K562 treated with DMSO at 1 percent for 4 hours (cell line): Measurements from ENCODE around the gene HSPA9. TPM values are rescaled to one million over a fixed set of nuclear protein-coding genes. Genes with fewer than 3 reads are reported as not detected.

Source experiments
- total RNA-seq: library from RNA; unstranded; fragments of 300-600 nt; gene quantifications from 2 replicates; pipeline ENCODE4 v1.2.3, GENCODE V29; 2022; ENCODE audit not compliant: insufficient read depth

HSPA9 gene
- total RNA-seq, result 326 and 330 TPM in 2 replicates

DNA sequence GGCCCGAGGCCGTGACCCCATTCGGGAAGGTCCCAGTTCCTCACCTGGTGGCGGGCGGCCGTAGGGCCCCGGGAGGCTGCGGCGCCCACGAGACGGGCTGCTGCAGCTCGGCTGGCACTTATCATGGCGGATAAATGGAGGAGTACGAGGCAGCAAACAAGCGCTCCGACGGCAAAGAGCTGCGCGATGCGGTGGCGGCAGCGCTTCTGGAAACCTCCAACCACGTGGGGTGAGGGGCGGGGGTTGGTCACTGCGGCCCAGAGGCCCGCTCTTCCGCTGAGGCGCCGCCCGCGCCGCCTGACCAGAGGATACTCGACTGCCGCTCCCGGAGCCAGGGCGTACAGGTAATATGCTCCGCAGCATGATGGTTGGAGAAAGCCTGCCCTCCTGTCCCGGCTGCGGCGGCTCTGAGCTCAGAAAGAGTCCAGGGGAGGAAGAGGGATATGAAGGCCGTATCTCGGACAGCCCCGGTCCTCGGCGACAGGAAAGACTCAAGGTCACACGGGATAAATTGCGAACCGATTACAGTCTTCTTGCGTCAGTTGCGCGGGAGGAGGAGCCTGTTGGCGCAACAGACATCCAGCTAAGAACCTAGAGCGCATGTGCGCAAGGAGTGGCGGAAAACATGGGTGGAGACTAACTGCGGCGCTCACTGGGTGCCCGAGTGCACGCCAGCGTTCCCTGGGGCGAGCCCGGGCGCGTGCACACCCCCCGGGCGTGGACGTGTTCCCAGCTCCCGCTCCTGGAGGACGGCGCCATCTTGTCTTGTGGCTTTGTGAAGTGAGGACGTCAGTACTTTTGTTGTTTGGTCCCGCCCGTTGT is at the start of gene HSPA9:
TSS of gene HSPA9 (minus strand) at position 208 of the 822 bp plus-strand sequence. CDS start at position 125, 83 bp downstream.

DNA sequence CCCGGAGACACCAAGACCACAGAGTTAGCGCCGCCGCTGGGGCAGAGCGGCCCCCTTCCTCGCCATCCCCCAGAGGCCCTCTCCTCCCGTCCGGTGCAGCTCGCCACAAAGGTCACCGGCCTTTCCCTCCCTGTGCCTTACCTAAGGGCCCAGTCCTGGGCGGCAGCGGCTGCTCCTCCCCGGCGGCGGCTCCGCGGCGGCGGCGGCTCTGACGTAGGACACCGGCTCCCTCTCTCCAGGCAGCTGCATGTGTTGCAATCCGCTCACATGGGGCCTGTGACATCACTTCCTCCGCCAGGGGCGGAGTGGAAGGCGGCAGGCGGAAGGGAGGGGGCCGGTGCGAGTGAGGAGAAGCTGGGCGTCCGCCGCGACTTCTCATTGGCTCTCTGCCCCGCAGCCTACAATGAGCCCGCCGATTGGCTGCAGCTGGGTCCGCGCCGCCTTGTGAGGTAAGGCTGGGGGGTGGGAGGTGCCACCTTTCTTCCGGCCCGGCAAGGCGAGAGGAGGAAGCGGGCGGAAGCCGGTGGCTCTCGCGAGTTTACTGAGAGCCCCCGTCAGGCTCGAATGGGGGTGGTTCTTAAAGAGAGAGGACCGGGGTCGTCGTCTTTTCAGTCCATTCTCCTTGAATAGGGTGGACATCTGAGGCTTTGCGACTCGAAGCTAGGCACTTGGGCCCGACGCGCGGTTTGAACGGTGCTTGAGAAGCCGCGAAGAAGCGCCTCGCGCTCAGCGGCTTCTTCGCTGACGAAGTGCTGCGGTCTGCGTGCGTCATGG is 32.1 kb downstream of the HSPA9 start, which contains the start of gene ETF1:
TSS of gene ETF1 (minus strand) at position 281 of the 774 bp plus-strand sequence. CDS start 318 bp downstream, outside the sequence.

Other genes starting within 250 kb of the HSPA9 start
- gene CDC25C, start 243.6 kb downstream of the HSPA9 start, total RNA-seq, result 28.6 and 31.7 TPM in 2 replicates
- gene FAM53C, start 237.1 kb downstream of the HSPA9 start, total RNA-seq, result 54.5 and 66.4 TPM in 2 replicates
- 31.9 and 38.6 TPM in 2 replicates for gene KDM3B, start 222.7 kb downstream of the HSPA9 start, total RNA-seq
- 0.68 TPM in 2 replicates for gene REEP2, start 136.3 kb downstream of the HSPA9 start, total RNA-seq
- 16.1 and 18.2 TPM in 2 replicates for gene EGR1, start 109.9 kb downstream of the HSPA9 start, total RNA-seq
- 65.8 and 74.6 TPM in 2 replicates for gene ETF1, start 32.2 kb downstream of the HSPA9 start, total RNA-seq
- gene CTNNA1, start 178.0 kb upstream of the HSPA9 start, total RNA-seq, result 126 and 131 TPM in 2 replicates